ENCODE measurements around the gene STRIP1. TPM values are rescaled to one million over a fixed set of nuclear protein-coding genes. Genes with fewer than 3 reads are reported as not detected.

STRIP1 gene
- total RNA-seq, 2 experiments from 2014 or later = 74.3 to 80.9 TPM

GRCh38 chr1:110083866-110084226, 49.4 kb downstream of the STRIP1 start:
- Mint-ChIP-seq H3K9me3 (no peaks in the 10 kb centered on the region), H3K27me3 (peaks cover 92% of the 10 kb centered on the region), H3K36me3 (ENCODE audit: low read depth) (no peaks in the 10 kb centered on the region), H3K27ac (no peak overlapping the region), H3K4me3 (peak overlapping the region; percentile 89), H3K4me1 (ENCODE audit: low read depth) (peaks cover 6% of the 10 kb centered on the region)
- H3K27ac ChIP-seq (ENCODE audit: low read depth in 1 of 2, low read length in 2 of 2) = no peak overlapping the region
- ChIA-PET POLR2A (interaction anchor here (1.5 kb wide), 1 partner anchor 49 kb away, joined by 7 read pairs; the partner anchor contains the start of gene STRIP1), CTCF (no interaction called here)
- peaks cover 37 to 44% of the 10 kb centered on the region in 2 experiments for H3K27me3 ChIP-seq (ENCODE audit: control insufficient read depth in 1 of 2, insufficient read depth in 2 of 2, low read length in 2 of 2)
- intact Hi-C loops (cut with DNase I, micrococcal nuclease) = no loop called here
- H3K4me3 ChIP-seq (ENCODE audit: low read length) = peak overlapping the region; percentile 64
- no peak for TF ChIP-seq CTCF (IDR thresholded peaks at IDR 0.05)
- no peaks in the 10 kb centered on the region for H3K36me3 ChIP-seq (ENCODE audit: insufficient read depth, low read length)
- peaks cover 21% of the 10 kb centered on the region for H3K4me1 ChIP-seq (ENCODE audit: insufficient read depth, low read length)
- peak in 2 of 14 experiments; percentile 9 to 16 for DNase-seq
- no peak for ATAC-seq (ENCODE audit: poor library complexity)
- peaks cover 0 to 4% of the 10 kb centered on the region in 2 experiments for H3K9me3 ChIP-seq (ENCODE audit: control insufficient read depth in 1 of 2, insufficient read depth in 1 of 2, low read length in 2 of 2)

- ChIA-PET POLR2A (interaction anchor here (1.5 kb wide), 1 partner anchor 50 kb away, joined by 7 read pairs; the partner anchor contains the start of gene STRIP1), CTCF (no interaction called here)
- Mint-ChIP-seq H3K36me3 (ENCODE audit: low read depth) (no peaks in the 10 kb centered on the region), H3K4me3 (peak overlapping the region; percentile 89), H3K27ac (no peak overlapping the region), H3K9me3 (no peaks in the 10 kb centered on the region), H3K27me3 (peaks cover 86% of the 10 kb centered on the region), H3K4me1 (ENCODE audit: low read depth) (peaks cover 6% of the 10 kb centered on the region)
- peaks cover 0 to 5% of the 10 kb centered on the region in 2 experiments for H3K9me3 ChIP-seq (ENCODE audit: control insufficient read depth in 1 of 2, insufficient read depth in 1 of 2, low read length in 2 of 2)
- peaks cover 21% of the 10 kb centered on the region for H3K4me1 ChIP-seq (ENCODE audit: insufficient read depth, low read length)
- no peaks in the 10 kb centered on the region for H3K36me3 ChIP-seq (ENCODE audit: insufficient read depth, low read length)
- no peak for TF ChIP-seq CTCF (IDR thresholded peaks at IDR 0.05)
- peaks cover 37 to 44% of the 10 kb centered on the region in 2 experiments for H3K27me3 ChIP-seq (ENCODE audit: control insufficient read depth in 1 of 2, insufficient read depth in 2 of 2, low read length in 2 of 2)
- intact Hi-C loops (cut with DNase I, micrococcal nuclease) = loop anchor here in 1 of 2 experiments (5.0 kb wide), 1 partner anchor 378 kb away; no protein-coding TSS in a partner anchor
- peak overlapping the region; percentile 64 for H3K4me3 ChIP-seq (ENCODE audit: low read length)
- H3K27ac ChIP-seq (ENCODE audit: low read depth in 1 of 2, low read length in 2 of 2) = no peak overlapping the region
- ATAC-seq (ENCODE audit: poor library complexity) (peak; percentile 67), DNase-seq (peak in 4 of 14 experiments; percentile 24 to 59 (median 48))
Measured at GRCh38 chr1:110084227-110085078, 50.0 kb downstream of the STRIP1 start.

GRCh38 chr1:110085671-110086070, 51.2 kb downstream of the STRIP1 start:
- Mint-ChIP-seq H3K27ac (no peak overlapping the region), H3K36me3 (ENCODE audit: low read depth) (no peaks in the 10 kb centered on the region), H3K9me3 (no peaks in the 10 kb centered on the region), H3K4me3 (peak overlapping the region; percentile 55), H3K4me1 (ENCODE audit: low read depth) (peaks cover 6% of the 10 kb centered on the region), H3K27me3 (peaks cover 74% of the 10 kb centered on the region)
- Histone ChIP-seq H3K27ac (ENCODE audit: low read depth in 1 of 2, low read length in 2 of 2) (no peak overlapping the region), H3K9me3 (ENCODE audit: control insufficient read depth in 1 of 2, insufficient read depth in 1 of 2, low read length in 2 of 2) (peaks cover 0 to 5% of the 10 kb centered on the region in 2 experiments), H3K4me1 (ENCODE audit: insufficient read depth, low read length) (peaks cover 21% of the 10 kb centered on the region), H3K36me3 (ENCODE audit: insufficient read depth, low read length) (no peaks in the 10 kb centered on the region), H3K27me3 (ENCODE audit: control insufficient read depth in 1 of 2, insufficient read depth in 2 of 2, low read length in 2 of 2) (peaks cover 34 to 44% of the 10 kb centered on the region in 2 experiments), H3K4me3 (ENCODE audit: low read length) (no peak overlapping the region)
- intact Hi-C loops (cut with DNase I, micrococcal nuclease) = loop anchor here in 1 of 2 experiments (5.0 kb wide), 1 partner anchor 377 kb away; no protein-coding TSS in a partner anchor
- TF ChIP-seq CTCF (IDR thresholded peaks at IDR 0.05) = no peak
- CTCF ChIA-PET = no interaction called here
- DNase-seq (no peak), ATAC-seq (ENCODE audit: poor library complexity) (no peak)
- POLR2A ChIA-PET = no interaction called here

Measured in CD4-positive, alpha-beta T cell (primary cell).